K562 (cell line): Measurements from ENCODE around the gene PLXDC1. TPM values are rescaled to one million over a fixed set of nuclear protein-coding genes. Genes with fewer than 3 reads are reported as not detected.

Source experiments
- C11orf30 ChIP-seq: fragments of 450-650 bp; IDR thresholded peaks from 2 replicates; pipeline ENCODE4 v1.6.1; 2016; ENCODE audit warnings: low read depth, mild to moderate bottlenecking
- FOXK2 ChIP-seq, 2 experiments: fragments of 450-650 bp; IDR thresholded peaks in 1 of 2; conservative IDR thresholded peaks in 1 of 2; 2 replicates each; pipeline ENCODE4 v1.6.1; 2016; ENCODE audit warnings: low read depth in 2 of 2, mild to moderate bottlenecking in 1 of 2
- MTA3 ChIP-seq: fragments of 450-650 bp; formaldehyde crosslinking; IDR thresholded peaks from 2 replicates; pipeline ENCODE4 v1.6.1; 2017; ENCODE audit warnings: mild to moderate bottlenecking, borderline replicate concordance
- ZBTB8A ChIP-seq: fragments of 450-650 bp; IDR thresholded peaks from 2 replicates; pipeline ENCODE4 v1.6.1; 2018; ENCODE audit warnings: mild to moderate bottlenecking, moderate library complexity; ENCODE audit not compliant: partially characterized antibody
- ZNF134 ChIP-seq: fragments of 250-450 bp; sonication (Bioruptor Pico); conservative IDR thresholded peaks from 2 replicates; pipeline ENCODE4 v1.4.0; 2020
- ZNF57 ChIP-seq: fragments of 450-650 bp; formaldehyde crosslinking; IDR thresholded peaks from 2 replicates; pipeline ENCODE4 v1.4.0; 2020; ENCODE audit warnings: mild to moderate bottlenecking, moderate library complexity
- polyA plus RNA-seq, 8 experiments: library from polyadenylated mRNA; depleted of rRNA in 4 of 8; stranded (reverse) in 5 of 8; unstranded in 3 of 8; fragments of >200 nt; fragmentation: Nextera tagmentation in 2 of 8; fragmentation: Illumina TruSeq in 1 of 8; extraction: Ambion mirVana in 2 of 8; extraction: Trizol in 1 of 8; gene quantifications; 2 replicates each; pipeline versions ENCODE4 v1.2.1 to v1.2.3, GENCODE V29; 2011 to 2014; ENCODE audit warnings: inconsistent platforms in 1 of 8, missing spikeins in 1 of 8
- total RNA-seq, 7 experiments: library from RNA; depleted of rRNA in 6 of 7; stranded (reverse); fragments of >200 nt in 6 of 7; fragmentation: Illumina TruSeq in 2 of 7; extraction: Trizol in 2 of 7; gene quantifications; 2 replicates each; pipeline versions ENCODE4 v1.2.1 to v1.2.3, GENCODE V29; 2011 to 2021; ENCODE audit warnings: low replicate concordance in 1 of 7
- TF ChIP-seq, protein P1 (sequence below): sonication (generic); formaldehyde crosslinking; IDR thresholded peaks from 2 replicates; pipeline ENCODE4 v1.8.1; 2022; ENCODE audit warnings: missing genetic modification reagents
- TF ChIP-seq, protein P2 (sequence below): fragments of 450-650 bp; IDR thresholded peaks from 2 replicates; pipeline ENCODE4 v1.6.1; 2016; ENCODE audit warnings: low read depth
- TF ChIP-seq, protein P3 (sequence below), 2 experiments: fragments of 450-650 bp; IDR thresholded peaks; 2 replicates each; pipeline ENCODE4 v1.6.1; 2018; ENCODE audit warnings: mild to moderate bottlenecking in 2 of 2, low read depth in 1 of 2; ENCODE audit not compliant: partially characterized antibody in 2 of 2

Gene PLXDC1
- total and polyA plus RNA-seq, 9 of the 15 experiments (the other 6 are each of a cell fraction or from before 2014, with no cell fraction given), result not detected

DNA sequence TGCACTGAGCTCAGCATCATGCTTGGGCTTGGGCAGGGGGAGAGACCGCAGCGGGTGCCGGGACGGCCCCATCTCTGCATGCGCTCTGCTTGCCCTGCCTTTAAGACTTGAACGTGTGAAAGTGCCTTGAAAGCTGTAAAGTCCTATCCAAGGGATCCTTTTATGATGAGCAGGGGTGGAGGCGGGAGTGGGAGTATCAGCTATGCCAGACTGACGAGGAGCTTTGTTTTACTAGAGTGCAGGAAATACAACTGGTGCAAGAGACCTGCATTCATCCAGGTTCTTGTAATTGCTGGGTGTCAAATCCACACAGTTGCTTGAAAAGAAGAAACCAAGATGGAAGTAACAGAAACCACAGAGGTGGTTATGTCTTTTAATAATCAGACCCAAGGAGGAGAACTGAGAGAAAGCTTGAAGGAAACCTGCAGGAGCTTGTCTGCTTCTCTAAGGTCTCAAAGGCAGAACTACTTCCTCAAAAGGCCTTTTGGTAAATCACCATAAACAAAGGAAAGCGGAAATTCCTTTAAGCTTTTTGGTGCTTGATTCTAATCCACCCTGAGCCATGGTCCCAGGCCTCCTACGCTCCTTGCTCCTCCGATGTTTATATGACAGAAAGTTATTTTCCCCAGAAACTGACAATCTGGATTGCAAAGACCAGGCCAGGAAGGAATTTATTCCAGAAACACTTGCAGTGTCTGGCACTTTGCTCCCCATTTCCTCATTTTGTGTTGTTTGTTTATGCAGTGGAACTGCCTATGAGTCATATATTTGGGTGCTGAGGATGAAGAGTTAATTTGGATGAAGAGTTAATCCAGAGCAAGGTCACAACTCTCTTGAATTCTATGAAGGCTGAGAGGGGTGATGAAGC, 132.9 kb downstream of the PLXDC1 start (continued):
- no peak for TF ChIP-seq MTA3
- TF ChIP-seq C11orf30, result no peak
- no peak for TF ChIP-seq ZNF134 (CRISPR knock-in tag)
- TF ChIP-seq, protein P1, sequence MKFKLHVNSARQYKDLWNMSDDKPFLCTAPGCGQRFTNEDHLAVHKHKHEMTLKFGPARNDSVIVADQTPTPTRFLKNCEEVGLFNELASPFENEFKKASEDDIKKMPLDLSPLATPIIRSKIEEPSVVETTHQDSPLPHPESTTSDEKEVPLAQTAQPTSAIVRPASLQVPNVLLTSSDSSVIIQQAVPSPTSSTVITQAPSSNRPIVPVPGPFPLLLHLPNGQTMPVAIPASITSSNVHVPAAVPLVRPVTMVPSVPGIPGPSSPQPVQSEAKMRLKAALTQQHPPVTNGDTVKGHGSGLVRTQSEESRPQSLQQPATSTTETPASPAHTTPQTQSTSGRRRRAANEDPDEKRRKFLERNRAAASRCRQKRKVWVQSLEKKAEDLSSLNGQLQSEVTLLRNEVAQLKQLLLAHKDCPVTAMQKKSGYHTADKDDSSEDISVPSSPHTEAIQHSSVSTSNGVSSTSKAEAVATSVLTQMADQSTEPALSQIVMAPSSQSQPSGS (CRISPR knock-in tag), result no peak
- TF ChIP-seq ZNF57 (CRISPR knock-in tag), result no peak
- TF ChIP-seq, protein P2, sequence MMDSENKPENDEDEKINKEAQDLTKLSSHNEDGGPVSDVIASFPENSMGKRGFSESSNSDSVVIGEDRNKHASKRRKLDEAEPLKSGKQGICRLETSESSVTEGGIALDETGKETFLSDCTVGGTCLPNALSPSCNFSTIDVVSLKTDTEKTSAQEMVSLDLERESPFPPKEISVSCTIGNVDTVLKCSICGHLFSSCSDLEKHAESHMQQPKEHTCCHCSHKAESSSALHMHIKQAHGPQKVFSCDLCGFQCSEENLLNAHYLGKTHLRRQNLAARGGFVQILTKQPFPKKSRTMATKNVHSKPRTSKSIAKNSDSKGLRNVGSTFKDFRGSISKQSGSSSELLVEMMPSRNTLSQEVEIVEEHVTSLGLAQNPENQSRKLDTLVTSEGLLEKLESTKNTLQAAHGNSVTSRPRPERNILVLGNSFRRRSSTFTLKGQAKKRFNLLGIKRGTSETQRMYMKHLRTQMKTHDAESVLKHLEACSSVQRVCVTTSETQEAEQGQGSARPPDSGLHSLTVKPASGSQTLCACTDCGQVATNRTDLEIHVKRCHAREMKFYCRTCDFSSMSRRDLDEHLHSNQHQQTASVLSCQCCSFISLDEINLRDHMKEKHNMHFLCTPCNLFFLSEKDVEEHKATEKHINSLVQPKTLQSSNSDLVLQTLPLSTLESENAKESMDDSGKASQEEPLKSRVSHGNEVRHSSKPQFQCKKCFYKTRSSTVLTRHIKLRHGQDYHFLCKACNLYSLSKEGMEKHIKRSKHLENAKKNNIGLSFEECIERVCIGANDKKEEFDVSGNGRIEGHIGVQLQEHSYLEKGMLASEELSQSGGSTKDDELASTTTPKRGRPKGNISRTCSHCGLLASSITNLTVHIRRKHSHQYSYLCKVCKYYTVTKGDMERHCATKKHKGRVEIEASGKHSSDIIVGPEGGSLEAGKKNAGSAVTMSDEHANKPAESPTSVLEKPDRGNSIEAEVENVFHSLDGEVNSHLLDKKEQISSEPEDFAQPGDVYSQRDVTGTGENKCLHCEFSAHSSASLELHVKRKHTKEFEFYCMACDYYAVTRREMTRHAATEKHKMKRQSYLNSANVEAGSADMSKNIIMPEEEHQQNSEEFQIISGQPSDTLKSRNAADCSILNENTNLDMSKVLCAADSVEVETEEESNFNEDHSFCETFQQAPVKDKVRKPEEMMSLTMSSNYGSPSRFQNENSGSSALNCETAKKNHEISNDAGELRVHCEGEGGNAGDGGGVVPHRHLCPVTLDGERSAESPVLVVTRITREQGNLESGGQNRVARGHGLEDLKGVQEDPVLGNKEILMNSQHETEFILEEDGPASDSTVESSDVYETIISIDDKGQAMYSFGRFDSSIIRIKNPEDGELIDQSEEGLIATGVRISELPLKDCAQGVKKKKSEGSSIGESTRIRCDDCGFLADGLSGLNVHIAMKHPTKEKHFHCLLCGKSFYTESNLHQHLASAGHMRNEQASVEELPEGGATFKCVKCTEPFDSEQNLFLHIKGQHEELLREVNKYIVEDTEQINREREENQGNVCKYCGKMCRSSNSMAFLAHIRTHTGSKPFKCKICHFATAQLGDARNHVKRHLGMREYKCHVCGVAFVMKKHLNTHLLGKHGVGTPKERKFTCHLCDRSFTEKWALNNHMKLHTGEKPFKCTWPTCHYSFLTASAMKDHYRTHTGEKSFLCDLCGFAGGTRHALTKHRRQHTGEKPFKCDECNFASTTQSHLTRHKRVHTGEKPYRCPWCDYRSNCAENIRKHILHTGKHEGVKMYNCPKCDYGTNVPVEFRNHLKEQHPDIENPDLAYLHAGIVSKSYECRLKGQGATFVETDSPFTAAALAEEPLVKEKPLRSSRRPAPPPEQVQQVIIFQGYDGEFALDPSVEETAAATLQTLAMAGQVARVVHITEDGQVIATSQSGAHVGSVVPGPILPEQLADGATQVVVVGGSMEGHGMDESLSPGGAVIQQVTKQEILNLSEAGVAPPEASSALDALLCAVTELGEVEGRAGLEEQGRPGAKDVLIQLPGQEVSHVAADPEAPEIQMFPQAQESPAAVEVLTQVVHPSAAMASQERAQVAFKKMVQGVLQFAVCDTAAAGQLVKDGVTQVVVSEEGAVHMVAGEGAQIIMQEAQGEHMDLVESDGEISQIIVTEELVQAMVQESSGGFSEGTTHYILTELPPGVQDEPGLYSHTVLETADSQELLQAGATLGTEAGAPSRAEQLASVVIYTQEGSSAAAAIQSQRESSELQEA, result no peak
- TF ChIP-seq, protein P3, sequence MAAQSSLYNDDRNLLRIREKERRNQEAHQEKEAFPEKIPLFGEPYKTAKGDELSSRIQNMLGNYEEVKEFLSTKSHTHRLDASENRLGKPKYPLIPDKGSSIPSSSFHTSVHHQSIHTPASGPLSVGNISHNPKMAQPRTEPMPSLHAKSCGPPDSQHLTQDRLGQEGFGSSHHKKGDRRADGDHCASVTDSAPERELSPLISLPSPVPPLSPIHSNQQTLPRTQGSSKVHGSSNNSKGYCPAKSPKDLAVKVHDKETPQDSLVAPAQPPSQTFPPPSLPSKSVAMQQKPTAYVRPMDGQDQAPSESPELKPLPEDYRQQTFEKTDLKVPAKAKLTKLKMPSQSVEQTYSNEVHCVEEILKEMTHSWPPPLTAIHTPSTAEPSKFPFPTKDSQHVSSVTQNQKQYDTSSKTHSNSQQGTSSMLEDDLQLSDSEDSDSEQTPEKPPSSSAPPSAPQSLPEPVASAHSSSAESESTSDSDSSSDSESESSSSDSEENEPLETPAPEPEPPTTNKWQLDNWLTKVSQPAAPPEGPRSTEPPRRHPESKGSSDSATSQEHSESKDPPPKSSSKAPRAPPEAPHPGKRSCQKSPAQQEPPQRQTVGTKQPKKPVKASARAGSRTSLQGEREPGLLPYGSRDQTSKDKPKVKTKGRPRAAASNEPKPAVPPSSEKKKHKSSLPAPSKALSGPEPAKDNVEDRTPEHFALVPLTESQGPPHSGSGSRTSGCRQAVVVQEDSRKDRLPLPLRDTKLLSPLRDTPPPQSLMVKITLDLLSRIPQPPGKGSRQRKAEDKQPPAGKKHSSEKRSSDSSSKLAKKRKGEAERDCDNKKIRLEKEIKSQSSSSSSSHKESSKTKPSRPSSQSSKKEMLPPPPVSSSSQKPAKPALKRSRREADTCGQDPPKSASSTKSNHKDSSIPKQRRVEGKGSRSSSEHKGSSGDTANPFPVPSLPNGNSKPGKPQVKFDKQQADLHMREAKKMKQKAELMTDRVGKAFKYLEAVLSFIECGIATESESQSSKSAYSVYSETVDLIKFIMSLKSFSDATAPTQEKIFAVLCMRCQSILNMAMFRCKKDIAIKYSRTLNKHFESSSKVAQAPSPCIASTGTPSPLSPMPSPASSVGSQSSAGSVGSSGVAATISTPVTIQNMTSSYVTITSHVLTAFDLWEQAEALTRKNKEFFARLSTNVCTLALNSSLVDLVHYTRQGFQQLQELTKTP (IDR thresholded peaks at IDR 0.05; ENCODE audit: low read depth in 1 of 2, partially characterized antibody in 2 of 2), result no peak
- peak; percentile 44 to 61; a peak in 3 of 4 replicates for TF ChIP-seq FOXK2 (conservative IDR thresholded peaks at IDR 0.05 in 1 of 2, IDR thresholded peaks at IDR 0.05 in 1 of 2; ENCODE audit: low read depth in 2 of 2)
- no peak for TF ChIP-seq ZBTB8A
